ENCODE data around the gene SCN8A. TPM values are rescaled to one million over a fixed set of nuclear protein-coding genes. Genes with fewer than 3 reads are reported as not detected.
A peak's percentile ranks its signal among the peaks of the same experiment; 100 is the strongest.

The SCN8A gene
- total RNA-seq, 1 donor from 2014 or later = 0.53 TPM

- no peaks in the 10 kb centered on the region for H3K9me3 ChIP-seq
- DNase-seq (no peak), ATAC-seq (no peak)
- intact Hi-C loops (cut with DNase I) = no loop called here
- TF ChIP-seq CTCF (IDR thresholded peaks at IDR 0.05) = no peak
- H3K36me3 ChIP-seq = no peaks in the 10 kb centered on the region
- no peak overlapping the region for H3K27ac ChIP-seq
- H3K27me3 ChIP-seq (ENCODE audit: low read depth) = peaks cover 13% of the 10 kb centered on the region
- H3K4me3 ChIP-seq = no peak overlapping the region
- peaks cover 7% of the 10 kb centered on the region for H3K4me1 ChIP-seq
Measured at GRCh38 chr12:51717326-51717925, 126.4 kb downstream of the SCN8A start.

DNA sequence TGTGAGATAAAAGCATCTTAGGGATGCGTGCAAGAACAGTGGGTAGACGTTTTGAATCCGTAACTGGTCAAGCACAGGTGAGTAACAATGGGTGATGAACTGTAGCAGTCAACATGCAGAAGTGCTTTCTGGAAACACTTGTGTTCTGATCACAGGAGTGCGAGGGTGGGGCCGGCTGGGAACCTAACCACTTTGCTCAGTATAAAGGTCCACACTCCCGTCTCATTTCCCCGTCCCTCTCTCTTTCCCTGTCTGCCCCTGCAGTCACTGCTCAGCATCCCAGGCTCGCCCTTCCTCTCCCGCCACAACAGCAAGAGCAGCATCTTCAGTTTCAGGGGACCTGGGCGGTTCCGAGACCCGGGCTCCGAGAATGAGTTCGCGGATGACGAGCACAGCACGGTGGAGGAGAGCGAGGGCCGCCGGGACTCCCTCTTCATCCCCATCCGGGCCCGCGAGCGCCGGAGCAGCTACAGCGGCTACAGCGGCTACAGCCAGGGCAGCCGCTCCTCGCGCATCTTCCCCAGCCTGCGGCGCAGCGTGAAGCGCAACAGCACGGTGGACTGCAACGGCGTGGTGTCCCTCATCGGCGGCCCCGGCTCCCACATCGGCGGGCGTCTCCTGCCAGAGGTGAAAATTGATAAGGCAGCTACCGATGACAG lies 130.4 kb downstream of the SCN8A start:
- intact Hi-C loops (cut with DNase I) = no loop called here
- no peak for TF ChIP-seq CTCF (IDR thresholded peaks at IDR 0.05)
- DNase-seq (peak; percentile 50), ATAC-seq (peak; percentile 59 to 72)
- H3K36me3 ChIP-seq = no peaks in the 10 kb centered on the region
- H3K27ac ChIP-seq = no peak overlapping the region
- peaks cover 7% of the 10 kb centered on the region for H3K4me1 ChIP-seq
- no peak overlapping the region for H3K4me3 ChIP-seq
- H3K27me3 ChIP-seq (ENCODE audit: low read depth) = peaks cover 13% of the 10 kb centered on the region
- H3K9me3 ChIP-seq = no peaks in the 10 kb centered on the region

DNA sequence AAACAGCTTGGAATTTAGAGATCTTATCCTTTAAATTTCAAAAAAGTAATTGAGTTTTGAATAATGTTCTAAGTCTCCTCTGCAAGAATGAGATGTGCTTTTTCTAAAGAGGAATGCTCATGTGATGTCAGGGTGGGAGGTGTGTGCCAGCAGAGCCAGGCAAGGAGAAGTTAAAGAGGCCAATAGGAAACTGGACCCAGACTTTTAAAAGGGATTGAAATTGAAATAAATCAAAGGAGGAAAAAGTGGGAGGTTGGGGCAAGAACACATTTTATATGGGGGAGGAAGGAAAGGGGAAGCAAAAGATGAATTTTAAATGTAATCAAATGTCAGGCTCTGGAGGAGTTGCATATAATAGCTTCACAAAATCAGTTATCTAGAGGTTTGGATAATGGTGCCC lies 131.4 kb downstream of the SCN8A start:
- ATAC-seq (no peak), DNase-seq (no peak)
- Histone ChIP-seq H3K4me3 (no peak overlapping the region), H3K4me1 (peaks cover 7% of the 10 kb centered on the region), H3K9me3 (no peaks in the 10 kb centered on the region), H3K27ac (no peak overlapping the region), H3K27me3 (ENCODE audit: low read depth) (peaks cover 13% of the 10 kb centered on the region), H3K36me3 (no peaks in the 10 kb centered on the region)
- intact Hi-C loops (cut with DNase I) = no loop called here
- no peak for TF ChIP-seq CTCF (IDR thresholded peaks at IDR 0.05)

- Histone ChIP-seq H3K27ac (no peak overlapping the region), H3K36me3 (no peaks in the 10 kb centered on the region), H3K4me1 (peaks cover 7% of the 10 kb centered on the region), H3K9me3 (no peaks in the 10 kb centered on the region), H3K4me3 (no peak overlapping the region), H3K27me3 (ENCODE audit: low read depth) (peaks cover 8% of the 10 kb centered on the region)
- no peak for ATAC-seq
- no peak for DNase-seq
- no peak for TF ChIP-seq CTCF (IDR thresholded peaks at IDR 0.05)
- intact Hi-C loops (cut with DNase I) = no loop called here
Measured at GRCh38 chr12:51726161-51726560, 135.1 kb downstream of the SCN8A start.

GRCh38 chr12:51726931-51727330 lies 135.9 kb downstream of the SCN8A start:
- ATAC-seq = no peak
- DNase-seq = no peak

More at GRCh38 chr12:51726931-51727330, 135.9 kb downstream of the SCN8A start:
- H3K4me1 ChIP-seq = no peaks in the 10 kb centered on the region
- no peak overlapping the region for H3K27ac ChIP-seq
- H3K4me3 ChIP-seq = no peak overlapping the region
- no peak for TF ChIP-seq CTCF (IDR thresholded peaks at IDR 0.05)
- no peaks in the 10 kb centered on the region for H3K9me3 ChIP-seq
- H3K27me3 ChIP-seq (ENCODE audit: low read depth) = peaks cover under 1% of the 10 kb centered on the region
- H3K36me3 ChIP-seq = no peaks in the 10 kb centered on the region
- intact Hi-C loops (cut with DNase I) = no loop called here

Data from lower lobe of right lung (tissue), 2 donors.